ENCODE measurements around the gene WDR37. TPM values are rescaled to one million over a fixed set of nuclear protein-coding genes. Genes with fewer than 3 reads are reported as not detected.

The WDR37 gene
- total RNA-seq, 1 experiment from 2014 or later, result 10.4 TPM

DNA sequence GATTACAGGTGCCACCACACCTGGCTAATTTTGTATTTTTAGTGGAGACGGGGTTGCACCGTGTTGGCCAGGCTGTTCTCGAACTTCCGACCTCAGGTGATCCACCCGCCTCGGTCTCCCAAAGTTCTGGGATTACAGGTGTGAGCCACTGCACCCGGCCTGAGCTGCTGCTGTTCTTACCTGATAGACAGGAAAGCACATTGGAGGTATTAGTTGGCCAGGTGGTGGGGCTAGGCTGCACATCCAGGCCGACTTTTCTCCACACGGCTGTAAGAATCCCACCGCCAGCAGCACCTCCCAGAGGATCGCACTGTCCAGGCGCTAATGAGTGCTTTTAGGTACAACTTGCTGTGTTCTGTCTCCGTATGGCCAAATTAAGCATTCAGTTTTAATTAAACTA is 112.6 kb downstream of the WDR37 start:
- Mint-ChIP-seq H3K4me1 (no peaks in the 10 kb centered on the region; the same call in 1 of the 2 replicates), H3K27me3 (ENCODE audit: low read depth) (peaks cover 1% of the 10 kb centered on the region), H3K27ac (no peak overlapping the region), H3K4me3 (no peak overlapping the region), H3K36me3 (no peaks in the 10 kb centered on the region), H3K9me3 (no peaks in the 10 kb centered on the region)
- CTCF ChIA-PET, result interaction anchor here (0.9 to 1.3 kb wide), 4 partner anchors 12 to 200 kb away, joined by 3 to 5 read pairs (median 4); no protein-coding TSS in a partner anchor
- ATAC-seq (peak; percentile 79), DNase-seq (ENCODE audit: low spot score) (peak; percentile 23)
- no peak for TF ChIP-seq GTF2I (CRISPR knock-in tag; conservative IDR thresholded peaks at IDR 0.05)
- TF ChIP-seq, protein P1, sequence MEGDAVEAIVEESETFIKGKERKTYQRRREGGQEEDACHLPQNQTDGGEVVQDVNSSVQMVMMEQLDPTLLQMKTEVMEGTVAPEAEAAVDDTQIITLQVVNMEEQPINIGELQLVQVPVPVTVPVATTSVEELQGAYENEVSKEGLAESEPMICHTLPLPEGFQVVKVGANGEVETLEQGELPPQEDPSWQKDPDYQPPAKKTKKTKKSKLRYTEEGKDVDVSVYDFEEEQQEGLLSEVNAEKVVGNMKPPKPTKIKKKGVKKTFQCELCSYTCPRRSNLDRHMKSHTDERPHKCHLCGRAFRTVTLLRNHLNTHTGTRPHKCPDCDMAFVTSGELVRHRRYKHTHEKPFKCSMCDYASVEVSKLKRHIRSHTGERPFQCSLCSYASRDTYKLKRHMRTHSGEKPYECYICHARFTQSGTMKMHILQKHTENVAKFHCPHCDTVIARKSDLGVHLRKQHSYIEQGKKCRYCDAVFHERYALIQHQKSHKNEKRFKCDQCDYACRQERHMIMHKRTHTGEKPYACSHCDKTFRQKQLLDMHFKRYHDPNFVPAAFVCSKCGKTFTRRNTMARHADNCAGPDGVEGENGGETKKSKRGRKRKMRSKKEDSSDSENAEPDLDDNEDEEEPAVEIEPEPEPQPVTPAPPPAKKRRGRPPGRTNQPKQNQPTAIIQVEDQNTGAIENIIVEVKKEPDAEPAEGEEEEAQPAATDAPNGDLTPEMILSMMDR (IDR thresholded peaks at IDR 0.05), result no peak
- no peak for TF ChIP-seq NR1H2 (CRISPR knock-in tag; IDR thresholded peaks at IDR 0.05)
- TF ChIP-seq, protein P2, sequence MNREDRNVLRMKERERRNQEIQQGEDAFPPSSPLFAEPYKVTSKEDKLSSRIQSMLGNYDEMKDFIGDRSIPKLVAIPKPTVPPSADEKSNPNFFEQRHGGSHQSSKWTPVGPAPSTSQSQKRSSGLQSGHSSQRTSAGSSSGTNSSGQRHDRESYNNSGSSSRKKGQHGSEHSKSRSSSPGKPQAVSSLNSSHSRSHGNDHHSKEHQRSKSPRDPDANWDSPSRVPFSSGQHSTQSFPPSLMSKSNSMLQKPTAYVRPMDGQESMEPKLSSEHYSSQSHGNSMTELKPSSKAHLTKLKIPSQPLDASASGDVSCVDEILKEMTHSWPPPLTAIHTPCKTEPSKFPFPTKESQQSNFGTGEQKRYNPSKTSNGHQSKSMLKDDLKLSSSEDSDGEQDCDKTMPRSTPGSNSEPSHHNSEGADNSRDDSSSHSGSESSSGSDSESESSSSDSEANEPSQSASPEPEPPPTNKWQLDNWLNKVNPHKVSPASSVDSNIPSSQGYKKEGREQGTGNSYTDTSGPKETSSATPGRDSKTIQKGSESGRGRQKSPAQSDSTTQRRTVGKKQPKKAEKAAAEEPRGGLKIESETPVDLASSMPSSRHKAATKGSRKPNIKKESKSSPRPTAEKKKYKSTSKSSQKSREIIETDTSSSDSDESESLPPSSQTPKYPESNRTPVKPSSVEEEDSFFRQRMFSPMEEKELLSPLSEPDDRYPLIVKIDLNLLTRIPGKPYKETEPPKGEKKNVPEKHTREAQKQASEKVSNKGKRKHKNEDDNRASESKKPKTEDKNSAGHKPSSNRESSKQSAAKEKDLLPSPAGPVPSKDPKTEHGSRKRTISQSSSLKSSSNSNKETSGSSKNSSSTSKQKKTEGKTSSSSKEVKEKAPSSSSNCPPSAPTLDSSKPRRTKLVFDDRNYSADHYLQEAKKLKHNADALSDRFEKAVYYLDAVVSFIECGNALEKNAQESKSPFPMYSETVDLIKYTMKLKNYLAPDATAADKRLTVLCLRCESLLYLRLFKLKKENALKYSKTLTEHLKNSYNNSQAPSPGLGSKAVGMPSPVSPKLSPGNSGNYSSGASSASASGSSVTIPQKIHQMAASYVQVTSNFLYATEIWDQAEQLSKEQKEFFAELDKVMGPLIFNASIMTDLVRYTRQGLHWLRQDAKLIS (CRISPR knock-in tag; IDR thresholded peaks at IDR 0.05; ENCODE audit: borderline replicate concordance), result no peak
- no peak for TF ChIP-seq ZBTB21 (CRISPR knock-in tag; IDR thresholded peaks at IDR 0.05; ENCODE audit: borderline replicate concordance)
- no peak for TF ChIP-seq GRHL2 (CRISPR knock-in tag; IDR thresholded peaks at IDR 0.05; ENCODE audit: insufficient replicate concordance, severe bottlenecking)
- POLR2A ChIA-PET, result no interaction called here

DNA sequence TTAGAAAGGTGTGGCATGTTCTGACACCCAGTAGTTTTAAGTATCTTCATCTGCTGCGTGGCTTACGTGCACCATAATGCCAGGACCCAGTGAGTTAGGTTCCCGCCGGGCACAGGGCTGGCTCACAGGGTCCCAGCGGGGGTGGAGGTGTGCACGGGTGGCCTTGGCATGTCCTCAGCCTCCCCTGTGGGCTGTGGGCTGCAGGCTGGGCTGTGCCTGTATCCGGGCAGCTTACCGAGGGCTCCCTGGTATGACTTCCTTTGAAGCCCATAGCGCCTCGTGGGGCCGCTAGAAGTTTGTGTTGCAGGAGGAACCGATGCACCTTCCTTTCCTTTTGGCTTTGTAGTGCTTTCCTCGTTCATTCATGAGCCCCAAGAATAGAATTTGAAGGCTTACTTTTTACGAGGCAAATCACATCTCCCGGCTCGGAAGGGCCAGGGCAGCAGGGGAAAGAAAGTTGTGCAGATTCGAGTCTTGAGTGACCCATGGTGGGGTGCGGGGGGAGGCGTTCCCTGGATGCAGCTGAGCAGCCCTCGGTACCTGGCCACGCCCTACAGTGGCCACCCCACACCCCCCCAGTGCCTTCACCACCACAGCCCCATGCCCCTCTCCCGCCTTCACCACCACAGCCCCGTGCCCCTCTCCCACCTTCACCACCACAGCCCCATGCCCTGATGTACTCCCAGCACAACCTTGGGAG is 113.2 kb downstream of the WDR37 start:
- TF ChIP-seq CREM (CRISPR knock-in tag; IDR thresholded peaks at IDR 0.05) (no peak), GABPB1 (CRISPR knock-in tag; IDR thresholded peaks at IDR 0.05) (no peak), ZNF263 (CRISPR knock-in tag; IDR thresholded peaks at IDR 0.05; ENCODE audit: low read depth) (no peak)
- TF ChIP-seq, protein P1 (IDR thresholded peaks at IDR 0.05), result no peak
- CTCF ChIA-PET, result interaction anchor here (0.8 to 1.3 kb wide), 4 partner anchors 11 to 200 kb away, joined by 3 to 5 read pairs (median 4); no protein-coding TSS in a partner anchor
- no peak for ATAC-seq
- H3K27ac Mint-ChIP-seq, result no peak overlapping the region
- no peaks in the 10 kb centered on the region; the same call in 1 of the 2 replicates for H3K4me1 Mint-ChIP-seq
- DNase-seq (ENCODE audit: low spot score), result peak; percentile 13
- H3K9me3 Mint-ChIP-seq, result no peaks in the 10 kb centered on the region
- no peaks in the 10 kb centered on the region; the same call in 1 of the 2 replicates for H3K27me3 Mint-ChIP-seq (ENCODE audit: low read depth)
- POLR2A ChIA-PET, result no interaction called here
- H3K4me3 Mint-ChIP-seq, result no peak overlapping the region
- H3K36me3 Mint-ChIP-seq, result no peaks in the 10 kb centered on the region

DNA sequence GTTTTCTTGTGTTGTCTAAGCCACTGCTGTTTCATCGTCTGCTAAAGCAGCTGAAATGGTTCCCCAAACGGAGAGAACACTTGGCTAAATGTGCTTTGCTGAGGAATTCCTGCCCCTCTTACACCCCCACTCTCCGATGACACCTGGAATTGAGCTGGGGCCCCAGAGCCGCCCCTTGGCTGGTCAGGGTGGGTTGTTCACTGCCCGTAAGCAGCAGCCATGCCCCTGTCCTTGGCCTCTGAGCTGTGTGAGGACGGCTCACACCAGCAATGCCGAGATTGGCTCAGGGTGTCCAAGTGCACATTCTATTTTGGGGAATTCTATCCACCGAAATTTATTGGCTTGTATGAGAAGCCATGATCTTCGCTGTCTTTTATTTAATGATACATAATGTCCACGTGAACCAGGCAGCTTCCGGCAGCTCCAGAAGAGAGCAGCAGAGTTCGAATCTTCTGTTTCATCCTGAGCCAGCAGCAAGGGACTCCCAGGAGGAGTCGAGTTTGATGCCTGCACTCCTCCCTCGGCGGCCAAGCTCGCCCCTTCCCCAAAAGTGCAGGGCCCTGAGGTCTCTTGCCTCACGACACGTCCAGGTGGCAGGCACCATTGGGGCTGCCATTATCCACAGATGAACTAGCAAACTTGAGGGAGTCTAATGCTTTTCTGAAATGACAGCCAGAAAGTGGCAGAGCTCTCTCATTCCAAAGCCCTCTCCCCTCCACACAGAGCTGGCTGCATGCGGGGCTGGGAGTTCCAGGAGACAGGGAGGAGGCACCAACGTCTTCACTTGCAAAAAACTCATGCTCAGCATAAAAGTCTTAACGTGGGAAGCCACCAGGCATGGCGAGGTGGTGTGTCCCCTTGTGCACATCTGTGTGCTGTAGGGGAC is 114.0 kb downstream of the WDR37 start:
- Mint-ChIP-seq H3K27me3 (ENCODE audit: low read depth) (no peaks in the 10 kb centered on the region; the same call in 1 of the 2 replicates), H3K36me3 (no peaks in the 10 kb centered on the region), H3K9me3 (no peaks in the 10 kb centered on the region), H3K4me1 (no peaks in the 10 kb centered on the region; the same call in 1 of the 2 replicates), H3K4me3 (no peak overlapping the region), H3K27ac (no peak overlapping the region; the same call in 1 of the 2 replicates)
- POLR2A ChIA-PET, result no interaction called here
- CTCF ChIA-PET, result interaction anchor here (0.8 to 1.3 kb wide), 5 partner anchors 10 to 199 kb away, joined by 3 to 5 read pairs (median 3); no protein-coding TSS in a partner anchor
- DNase-seq (ENCODE audit: low spot score) (peak; percentile 7), ATAC-seq (no peak)
- TF ChIP-seq NFE2L1 (CRISPR knock-in tag; IDR thresholded peaks at IDR 0.05), result no peak
- TF ChIP-seq, protein P3, sequence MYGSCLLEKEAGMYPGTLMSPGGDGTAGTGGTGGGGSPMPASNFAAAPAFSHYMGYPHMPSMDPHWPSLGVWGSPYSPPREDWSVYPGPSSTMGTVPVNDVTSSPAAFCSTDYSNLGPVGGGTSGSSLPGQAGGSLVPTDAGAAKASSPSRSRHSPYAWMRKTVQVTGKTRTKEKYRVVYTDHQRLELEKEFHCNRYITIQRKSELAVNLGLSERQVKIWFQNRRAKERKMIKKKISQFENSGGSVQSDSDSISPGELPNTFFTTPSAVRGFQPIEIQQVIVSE (CRISPR knock-in tag; IDR thresholded peaks at IDR 0.05; ENCODE audit: borderline replicate concordance), result no peak
- TF ChIP-seq, protein P4, sequence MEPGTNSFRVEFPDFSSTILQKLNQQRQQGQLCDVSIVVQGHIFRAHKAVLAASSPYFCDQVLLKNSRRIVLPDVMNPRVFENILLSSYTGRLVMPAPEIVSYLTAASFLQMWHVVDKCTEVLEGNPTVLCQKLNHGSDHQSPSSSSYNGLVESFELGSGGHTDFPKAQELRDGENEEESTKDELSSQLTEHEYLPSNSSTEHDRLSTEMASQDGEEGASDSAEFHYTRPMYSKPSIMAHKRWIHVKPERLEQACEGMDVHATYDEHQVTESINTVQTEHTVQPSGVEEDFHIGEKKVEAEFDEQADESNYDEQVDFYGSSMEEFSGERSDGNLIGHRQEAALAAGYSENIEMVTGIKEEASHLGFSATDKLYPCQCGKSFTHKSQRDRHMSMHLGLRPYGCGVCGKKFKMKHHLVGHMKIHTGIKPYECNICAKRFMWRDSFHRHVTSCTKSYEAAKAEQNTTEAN (CRISPR knock-in tag; IDR thresholded peaks at IDR 0.05), result no peak
- TF ChIP-seq ETV6 (CRISPR knock-in tag; IDR thresholded peaks at IDR 0.05), result no peak
- no peak for TF ChIP-seq ZNF138 (CRISPR knock-in tag; conservative IDR thresholded peaks at IDR 0.05)
- TF ChIP-seq, protein P5, sequence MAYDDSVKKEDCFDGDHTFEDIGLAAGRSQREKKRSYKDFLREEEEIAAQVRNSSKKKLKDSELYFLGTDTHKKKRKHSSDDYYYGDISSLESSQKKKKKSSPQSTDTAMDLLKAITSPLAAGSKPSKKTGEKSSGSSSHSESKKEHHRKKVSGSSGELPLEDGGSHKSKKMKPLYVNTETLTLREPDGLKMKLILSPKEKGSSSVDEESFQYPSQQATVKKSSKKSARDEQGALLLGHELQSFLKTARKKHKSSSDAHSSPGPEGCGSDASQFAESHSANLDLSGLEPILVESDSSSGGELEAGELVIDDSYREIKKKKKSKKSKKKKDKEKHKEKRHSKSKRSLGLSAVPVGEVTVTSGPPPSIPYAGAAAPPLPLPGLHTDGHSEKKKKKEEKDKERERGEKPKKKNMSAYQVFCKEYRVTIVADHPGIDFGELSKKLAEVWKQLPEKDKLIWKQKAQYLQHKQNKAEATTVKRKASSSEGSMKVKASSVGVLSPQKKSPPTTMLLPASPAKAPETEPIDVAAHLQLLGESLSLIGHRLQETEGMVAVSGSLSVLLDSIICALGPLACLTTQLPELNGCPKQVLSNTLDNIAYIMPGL (CRISPR knock-in tag; IDR thresholded peaks at IDR 0.05), result no peak

All from WTC11 (cell line).